22Rv1 (cell line): ENCODE measurements around the gene CTTN.

Experiments used
- CTCF ChIP-seq: fragments of 450-650 bp; IDR thresholded peaks from 2 replicates; pipeline ENCODE4 v1.5.1; 2017; ENCODE audit warnings: mild to moderate bottlenecking
- ZFX ChIP-seq: fragments of 450-650 bp; IDR thresholded peaks from 2 replicates; pipeline ENCODE4 v1.6.1; 2017; ENCODE audit warnings: antibody characterized with exemption, borderline replicate concordance

GRCh38 chr11:70462818-70463477 lies 64.6 kb downstream of the CTTN start:
- TF ChIP-seq CTCF (no peak), ZFX (no peak)
